Fibroblast of mammary gland (primary cell): ENCODE results near the gene ZBTB2.
A peak's percentile ranks its signal among the peaks of the same experiment; 100 is the strongest.

Source experiments
- DNase-seq: peaks from one replicate; pipeline ENCODE4 v3.0.0-alpha.2; 2010; ENCODE audit warnings: low read depth
- H3K4me3 ChIP-seq: 2 replicates; pipeline ENCODE4 v1.5.1; 2011; ENCODE audit warnings: low read depth, mild to moderate bottlenecking, low read length, moderate library complexity; ENCODE audit not compliant: control insufficient read depth
- TF ChIP-seq, protein P1 (sequence below): conservative IDR thresholded peaks from 2 replicates; pipeline ENCODE4 v1.5.1; 2011; ENCODE audit warnings: low read depth, low read length, inconsistent platforms; ENCODE audit not compliant: control insufficient read depth, insufficient read depth

The ZBTB2 gene

GRCh38 chr6:151376440-151376839, 14.9 kb downstream of the ZBTB2 start:
- peak; percentile 17 for DNase-seq
- TF ChIP-seq, protein P1, sequence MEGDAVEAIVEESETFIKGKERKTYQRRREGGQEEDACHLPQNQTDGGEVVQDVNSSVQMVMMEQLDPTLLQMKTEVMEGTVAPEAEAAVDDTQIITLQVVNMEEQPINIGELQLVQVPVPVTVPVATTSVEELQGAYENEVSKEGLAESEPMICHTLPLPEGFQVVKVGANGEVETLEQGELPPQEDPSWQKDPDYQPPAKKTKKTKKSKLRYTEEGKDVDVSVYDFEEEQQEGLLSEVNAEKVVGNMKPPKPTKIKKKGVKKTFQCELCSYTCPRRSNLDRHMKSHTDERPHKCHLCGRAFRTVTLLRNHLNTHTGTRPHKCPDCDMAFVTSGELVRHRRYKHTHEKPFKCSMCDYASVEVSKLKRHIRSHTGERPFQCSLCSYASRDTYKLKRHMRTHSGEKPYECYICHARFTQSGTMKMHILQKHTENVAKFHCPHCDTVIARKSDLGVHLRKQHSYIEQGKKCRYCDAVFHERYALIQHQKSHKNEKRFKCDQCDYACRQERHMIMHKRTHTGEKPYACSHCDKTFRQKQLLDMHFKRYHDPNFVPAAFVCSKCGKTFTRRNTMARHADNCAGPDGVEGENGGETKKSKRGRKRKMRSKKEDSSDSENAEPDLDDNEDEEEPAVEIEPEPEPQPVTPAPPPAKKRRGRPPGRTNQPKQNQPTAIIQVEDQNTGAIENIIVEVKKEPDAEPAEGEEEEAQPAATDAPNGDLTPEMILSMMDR = no peak
- H3K4me3 ChIP-seq = no peak overlapping the region

GRCh38 chr6:151375833-151376232, 15.5 kb downstream of the ZBTB2 start:
- no peak for DNase-seq
- no peak overlapping the region for H3K4me3 ChIP-seq
- TF ChIP-seq, protein P1 = no peak

DNA sequence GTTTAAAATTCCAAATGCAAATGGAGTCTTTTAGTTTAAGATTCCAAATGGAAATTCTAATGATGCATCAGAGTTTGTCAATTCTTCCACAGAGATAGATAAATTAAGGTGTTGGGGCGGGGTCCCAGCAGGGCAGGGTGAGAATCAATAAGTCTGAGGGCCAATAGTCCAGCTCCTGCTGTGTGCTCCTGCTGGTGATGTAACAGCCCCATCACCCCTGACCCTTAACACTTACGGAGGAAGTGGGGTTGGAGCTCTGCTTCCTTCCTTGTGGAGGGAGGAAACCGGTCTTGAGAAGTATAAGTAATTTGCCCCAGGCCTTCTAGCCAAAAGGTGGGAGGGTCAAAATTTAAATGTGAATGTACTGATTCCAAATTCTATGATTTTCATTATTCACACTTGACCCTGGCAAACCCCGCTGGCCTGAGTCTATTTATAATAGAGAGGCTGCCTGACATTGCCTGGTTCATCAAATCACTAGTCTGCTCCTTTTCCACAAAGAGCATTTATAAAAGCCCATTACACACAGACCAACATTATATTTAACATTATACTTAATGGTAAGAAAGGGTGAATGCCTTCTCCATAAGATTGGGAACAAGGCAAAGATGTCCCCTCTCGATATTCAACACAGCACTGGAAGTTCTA, 17.2 kb downstream of the ZBTB2 start:
- no peak overlapping the region for H3K4me3 ChIP-seq
- no peak for DNase-seq
- TF ChIP-seq, protein P1 = no peak

- H3K4me3 ChIP-seq = no peak overlapping the region
- no peak for DNase-seq
- TF ChIP-seq, protein P1 = no peak
Observed at GRCh38 chr6:151372164-151372563, 19.2 kb downstream of the ZBTB2 start.

DNA sequence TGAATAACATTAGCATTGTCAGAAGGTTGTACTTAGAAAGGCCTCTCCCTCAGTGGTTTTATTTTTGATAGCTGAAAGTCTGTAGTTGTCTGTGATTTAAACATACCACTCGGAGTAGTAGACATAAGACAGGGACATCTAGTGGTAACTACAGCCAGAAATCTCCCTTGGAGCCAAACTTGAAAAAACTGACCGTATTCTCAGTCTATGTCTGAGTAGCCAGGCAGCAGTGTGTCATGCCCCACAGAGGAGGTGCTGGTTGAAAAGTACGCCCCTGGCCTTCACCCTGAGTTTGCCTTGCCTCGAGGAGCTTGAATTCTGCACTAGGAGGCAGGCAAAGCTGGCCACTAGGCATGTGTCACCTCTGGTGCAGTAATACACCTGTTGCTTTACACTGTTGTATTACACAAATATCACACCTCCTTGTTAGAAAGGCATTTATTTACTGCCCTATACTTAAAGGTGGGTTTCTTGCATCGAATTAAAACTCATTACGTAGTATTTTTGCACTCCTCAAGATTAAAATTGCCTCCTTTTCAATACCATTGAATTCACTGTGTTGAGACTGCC, 20.8 kb downstream of the ZBTB2 start:
- peak; percentile 47 for DNase-seq
- TF ChIP-seq, protein P1 = peak; percentile 24
- H3K4me3 ChIP-seq = no peak overlapping the region

DNA sequence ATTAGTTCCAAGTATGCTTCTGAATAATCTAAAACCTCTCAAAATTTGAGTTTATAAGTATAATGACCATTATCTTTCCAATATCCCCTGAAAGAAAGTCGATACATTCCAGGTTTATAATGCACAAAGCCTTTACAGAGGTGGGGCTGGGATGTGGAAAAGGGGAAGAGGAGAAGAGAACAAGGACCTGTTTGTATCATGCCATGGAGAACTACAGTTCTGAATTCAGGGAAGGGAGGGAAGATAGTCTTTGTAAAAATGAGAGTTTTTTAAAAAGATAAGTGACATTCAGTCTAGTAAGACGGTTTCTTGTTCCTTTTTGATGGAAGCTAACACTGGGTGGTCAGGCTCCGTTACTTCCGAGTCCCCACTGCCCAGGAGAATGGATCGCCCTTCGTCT, 26.1 kb downstream of the ZBTB2 start:
- DNase-seq = no peak
- TF ChIP-seq, protein P1 = no peak
- no peak overlapping the region for H3K4me3 ChIP-seq
